ENCODE results near the gene SERPING1.

Gene SERPING1

GRCh38 chr11:57652662-57653061, 55.2 kb downstream of the SERPING1 start:
- DNase-seq (ENCODE audit: low spot score) = no peak

GRCh38 chr11:57653163-57653562, 55.7 kb downstream of the SERPING1 start:
- DNase-seq (ENCODE audit: low spot score) = no peak

GRCh38 chr11:57656885-57657193, 59.4 kb downstream of the SERPING1 start:
- no peak for DNase-seq (ENCODE audit: low spot score)

- DNase-seq (ENCODE audit: low spot score) = peak; percentile 99
Observed at GRCh38 chr11:57657194-57658022, 59.9 kb downstream of the SERPING1 start, which contains the start of gene CLP1. TSS of gene CLP1 (plus strand) at chr11:57657762. CDS start at chr11:57659477, 1,715 bp downstream.

- DNase-seq (ENCODE audit: low spot score) = peak; percentile 55
Observed at GRCh38 chr11:57658023-57658361, 60.5 kb downstream of the SERPING1 start.

- DNase-seq (ENCODE audit: low spot score) = no peak
Observed at GRCh38 chr11:57659669-57660068, 62.2 kb downstream of the SERPING1 start.

GRCh38 chr11:57662893-57663292, 65.4 kb downstream of the SERPING1 start:
- peak; percentile 66 for DNase-seq (ENCODE audit: low spot score)

GRCh38 chr11:57663975-57664374, 66.5 kb downstream of the SERPING1 start:
- no peak for DNase-seq (ENCODE audit: low spot score)
